ACHN (cell line): Measurements from ENCODE around the gene CLTCL1.

ENCODE experiments used
- DNase-seq: peaks from one replicate; pipeline ENCODE4 v3.0.0-alpha.2; 2015
- in situ Hi-C: cut with HindIII; loops from 2 replicates; pipeline ENCODE4 v1.10.0; 2017; ENCODE audit warnings: low sequenced_read_pairs, low pct_ligation_motif_present, low pct_unique_long_range_greater_than_20kb

Gene CLTCL1

GRCh38 chr22:19148417-19149046 is 143.0 kb downstream of the CLTCL1 start:
- in situ Hi-C loops, result no loop called here
- no peak for DNase-seq

GRCh38 chr22:19147195-19147780 is 144.2 kb downstream of the CLTCL1 start:
- DNase-seq, result no peak
- in situ Hi-C loops, result no loop called here

- in situ Hi-C loops, result no loop called here
- no peak for DNase-seq
Measured at GRCh38 chr22:19146215-19146968, 145.1 kb downstream of the CLTCL1 start.

- in situ Hi-C loops, result no loop called here
- no peak for DNase-seq
Measured at GRCh38 chr22:19143967-19144400, 147.5 kb downstream of the CLTCL1 start.

GRCh38 chr22:19143212-19143611 is 148.3 kb downstream of the CLTCL1 start:
- in situ Hi-C loops, result no loop called here
- no peak for DNase-seq

- no peak for DNase-seq
- in situ Hi-C loops, result no loop called here
Measured at GRCh38 chr22:19142394-19142793, 149.1 kb downstream of the CLTCL1 start.

- in situ Hi-C loops, result no loop called here
- DNase-seq, result no peak
Measured at GRCh38 chr22:19139974-19140373, 151.5 kb downstream of the CLTCL1 start.

- in situ Hi-C loops, result no loop called here
- no peak for DNase-seq
Measured at GRCh38 chr22:19139001-19139356, 152.5 kb downstream of the CLTCL1 start.

- in situ Hi-C loops, result no loop called here
Measured at GRCh38 chr22:19138217-19139000, 153.1 kb downstream of the CLTCL1 start.

GRCh38 chr22:19137384-19138216 is 153.9 kb downstream of the CLTCL1 start:
- no peak for DNase-seq
- in situ Hi-C loops, result no loop called here

More at GRCh38 chr22:19138217-19139000, 153.1 kb downstream of the CLTCL1 start:
- DNase-seq, result no peak

- in situ Hi-C loops, result no loop called here
- no peak for DNase-seq
Measured at GRCh38 chr22:19136915-19137314, 154.6 kb downstream of the CLTCL1 start.

- in situ Hi-C loops, result no loop called here
- DNase-seq, result no peak
Measured at GRCh38 chr22:19134874-19135273, 156.6 kb downstream of the CLTCL1 start.

GRCh38 chr22:19134176-19134831 is 157.2 kb downstream of the CLTCL1 start:
- no peak for DNase-seq
- in situ Hi-C loops, result no loop called here

GRCh38 chr22:19133561-19133960 is 158.0 kb downstream of the CLTCL1 start:
- in situ Hi-C loops, result no loop called here

GRCh38 chr22:19132693-19133400 is 158.7 kb downstream of the CLTCL1 start:
- DNase-seq, result no peak
- in situ Hi-C loops, result no loop called here

More at GRCh38 chr22:19133561-19133960, 158.0 kb downstream of the CLTCL1 start:
- no peak for DNase-seq

GRCh38 chr22:19132153-19132552 is 159.4 kb downstream of the CLTCL1 start:
- no peak for DNase-seq
- in situ Hi-C loops, result no loop called here

GRCh38 chr22:19131685-19132015 is 159.9 kb downstream of the CLTCL1 start:
- DNase-seq, result no peak
- in situ Hi-C loops, result no loop called here
